K562 (cell line): ENCODE data around the gene PLAAT4. TPM values are rescaled to one million over a fixed set of nuclear protein-coding genes. Genes with fewer than 3 reads are reported as not detected.
A peak's percentile ranks its signal among the peaks of the same experiment; 100 is the strongest.

Source experiments
- IRF2 ChIP-seq: sonication (generic); formaldehyde crosslinking; IDR thresholded peaks from 2 replicates; pipeline ENCODE4 v1.8.1; 2022; ENCODE audit warnings: mild to moderate bottlenecking, missing genetic modification reagents
- KLF16 ChIP-seq: IDR thresholded peaks from 2 replicates; pipeline ENCODE4 v1.6.1; 2016; ENCODE audit warnings: antibody characterized with exemption
- PHB2 ChIP-seq: fragments of 450-650 bp; IDR thresholded peaks from 2 replicates; pipeline ENCODE4 v1.6.1; 2017; ENCODE audit warnings: low read depth
- PRDM10 ChIP-seq: fragments of 450-650 bp; IDR thresholded peaks from 2 replicates; pipeline ENCODE4 v1.6.1; 2018; ENCODE audit not compliant: partially characterized antibody
- ZNF133 ChIP-seq: fragments of 250-450 bp; sonication (Bioruptor Pico); IDR thresholded peaks from 2 replicates; pipeline ENCODE4 v1.4.0; 2020; ENCODE audit warnings: mild to moderate bottlenecking
- ZNF140 ChIP-seq: fragments of 250-450 bp; sonication (Bioruptor Pico); IDR thresholded peaks from 2 replicates; pipeline ENCODE4 v1.8.0; 2021; ENCODE audit warnings: moderate library complexity, mild to moderate bottlenecking, inconsistent platforms
- ZNF668 ChIP-seq: fragments of 250-450 bp; sonication (Bioruptor Pico); IDR thresholded peaks from 2 replicates; pipeline ENCODE4 v1.8.0; 2022; ENCODE audit warnings: mild to moderate bottlenecking, inconsistent platforms
- polyA plus RNA-seq, 8 experiments: library from polyadenylated mRNA; depleted of rRNA in 4 of 8; stranded (reverse) in 5 of 8; unstranded in 3 of 8; fragments of >200 nt; fragmentation: Nextera tagmentation in 2 of 8; fragmentation: Illumina TruSeq in 1 of 8; extraction: Ambion mirVana in 2 of 8; extraction: Trizol in 1 of 8; gene quantifications; 2 replicates each; pipeline versions ENCODE4 v1.2.1 to v1.2.3, GENCODE V29; 2011 to 2014; ENCODE audit warnings: inconsistent platforms in 1 of 8, missing spikeins in 1 of 8
- total RNA-seq, 7 experiments: library from RNA; depleted of rRNA in 6 of 7; stranded (reverse); fragments of >200 nt in 6 of 7; fragmentation: Illumina TruSeq in 2 of 7; extraction: Trizol in 2 of 7; gene quantifications; 2 replicates each; pipeline versions ENCODE4 v1.2.1 to v1.2.3, GENCODE V29; 2011 to 2021; ENCODE audit warnings: low replicate concordance in 1 of 7
- TF ChIP-seq, protein P1 (sequence below): IDR thresholded peaks from 2 replicates; pipeline ENCODE4 v1.6.1; 2011; ENCODE audit warnings: borderline replicate concordance, low read depth, mild to moderate bottlenecking, moderate library complexity, low read length; ENCODE audit not compliant: insufficient read depth, poor library complexity, severe bottlenecking

Gene PLAAT4
- total and polyA plus RNA-seq, 9 of the 15 experiments (the other 6 are each of a cell fraction or from before 2014, with no cell fraction given) = 0.54 to 3.0 (median 1.3) TPM; not detected in 1

- TF ChIP-seq PHB2 (no peak), ZNF133 (CRISPR knock-in tag) (peak; percentile 94; the same call in 1 of the 2 replicates), ZNF668 (peak; percentile 98), KLF16 (no peak), IRF2 (CRISPR knock-in tag) (no peak), PRDM10 (no peak), ZNF140 (peak; percentile 92)
- TF ChIP-seq, protein P1, sequence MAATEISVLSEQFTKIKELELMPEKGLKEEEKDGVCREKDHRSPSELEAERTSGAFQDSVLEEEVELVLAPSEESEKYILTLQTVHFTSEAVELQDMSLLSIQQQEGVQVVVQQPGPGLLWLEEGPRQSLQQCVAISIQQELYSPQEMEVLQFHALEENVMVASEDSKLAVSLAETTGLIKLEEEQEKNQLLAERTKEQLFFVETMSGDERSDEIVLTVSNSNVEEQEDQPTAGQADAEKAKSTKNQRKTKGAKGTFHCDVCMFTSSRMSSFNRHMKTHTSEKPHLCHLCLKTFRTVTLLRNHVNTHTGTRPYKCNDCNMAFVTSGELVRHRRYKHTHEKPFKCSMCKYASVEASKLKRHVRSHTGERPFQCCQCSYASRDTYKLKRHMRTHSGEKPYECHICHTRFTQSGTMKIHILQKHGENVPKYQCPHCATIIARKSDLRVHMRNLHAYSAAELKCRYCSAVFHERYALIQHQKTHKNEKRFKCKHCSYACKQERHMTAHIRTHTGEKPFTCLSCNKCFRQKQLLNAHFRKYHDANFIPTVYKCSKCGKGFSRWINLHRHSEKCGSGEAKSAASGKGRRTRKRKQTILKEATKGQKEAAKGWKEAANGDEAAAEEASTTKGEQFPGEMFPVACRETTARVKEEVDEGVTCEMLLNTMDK = no peak
These were observed 1.6 kb upstream of the PLAAT4 start (continued) for GRCh38 chr11:63534895-63535461.
